Chondrocyte (in vitro differentiated cells): ENCODE results near the gene CFL1. TPM values are rescaled to one million over a fixed set of nuclear protein-coding genes. Genes with fewer than 3 reads are reported as not detected.

Source experiments
- DNase-seq: peaks from one replicate; pipeline ENCODE4 v3.0.0; 2021; ENCODE audit warnings: mixed read lengths, low spot score
- H3K27ac Mint-ChIP-seq: one replicate; pipeline ENCODE4 v1.8.0; 2021; ENCODE audit warnings: mild to moderate bottlenecking, moderate library complexity, mixed read lengths; ENCODE audit not compliant: unreplicated experiment
- H3K27me3 Mint-ChIP-seq: 2 replicates; pipeline ENCODE4 v1.8.0; 2021; ENCODE audit warnings: low read depth, mixed read lengths
- H3K36me3 Mint-ChIP-seq: 2 replicates; pipeline ENCODE4 v1.8.0; 2021; ENCODE audit warnings: low read depth, mixed read lengths
- H3K4me1 Mint-ChIP-seq: 2 replicates; pipeline ENCODE4 v1.8.0; 2021; ENCODE audit warnings: low read depth, mild to moderate bottlenecking, mixed read lengths
- H3K4me3 Mint-ChIP-seq: one replicate; pipeline ENCODE4 v1.8.0; 2021; ENCODE audit warnings: mild to moderate bottlenecking, moderate library complexity, mixed read lengths; ENCODE audit not compliant: unreplicated experiment
- H3K9me3 Mint-ChIP-seq: 2 replicates; pipeline ENCODE4 v1.8.0; 2021; ENCODE audit warnings: low read depth, mixed read lengths
- total RNA-seq: library from RNA; stranded (reverse); gene quantifications from 3 replicates; pipeline ENCODE4 v1.2.1, GENCODE V29; 2021
- TF ChIP-seq, protein P1 (sequence below): fragments of 200-600 bp; sonication (generic); IDR thresholded peaks from 2 replicates; pipeline ENCODE4 v1.5.0; 2021; ENCODE audit warnings: antibody characterized with exemption, mild to moderate bottlenecking, moderate library complexity

The CFL1 gene
- total RNA-seq, 1 donor from 2014 or later, result 1,222 TPM

DNA sequence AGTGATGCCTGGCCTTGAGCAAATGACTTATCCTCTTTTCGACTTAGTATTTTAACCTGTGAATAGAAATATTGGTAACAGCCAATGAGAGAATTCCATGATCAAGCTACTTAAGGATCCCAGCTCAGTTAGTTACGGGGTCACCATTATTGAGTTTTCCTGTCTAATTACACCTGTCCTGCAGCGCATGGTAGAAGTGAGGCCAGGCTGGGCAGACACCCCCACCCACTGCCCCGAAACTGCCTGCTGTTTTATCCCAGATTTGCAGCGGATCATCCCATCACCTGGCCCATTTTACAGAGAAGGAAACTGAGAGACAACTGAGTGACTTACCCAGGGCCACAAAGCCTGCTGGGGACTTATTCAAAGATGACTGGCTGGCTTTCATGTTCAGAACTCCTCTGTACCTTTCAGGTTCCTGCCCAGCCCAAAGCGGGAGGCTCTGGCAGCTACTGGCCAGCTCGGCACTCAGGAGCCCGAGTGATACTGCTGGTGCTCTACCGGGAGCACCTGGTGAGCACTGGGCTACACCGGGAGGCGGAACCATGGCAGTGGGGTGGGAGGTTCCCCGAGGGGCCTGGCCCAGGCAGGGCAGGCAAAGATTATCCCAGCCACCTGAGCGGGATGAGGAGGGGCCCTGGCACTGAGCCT lies 3.7 kb upstream of the CFL1 start:
- H3K4me1 Mint-ChIP-seq, result peaks cover 50% of the 10 kb centered on the region
- H3K27me3 Mint-ChIP-seq, result no peaks in the 10 kb centered on the region
- H3K36me3 Mint-ChIP-seq, result peaks cover 18% of the 10 kb centered on the region
- peak overlapping the region; percentile 82 for H3K4me3 Mint-ChIP-seq
- no peaks in the 10 kb centered on the region for H3K9me3 Mint-ChIP-seq
- TF ChIP-seq, protein P1, sequence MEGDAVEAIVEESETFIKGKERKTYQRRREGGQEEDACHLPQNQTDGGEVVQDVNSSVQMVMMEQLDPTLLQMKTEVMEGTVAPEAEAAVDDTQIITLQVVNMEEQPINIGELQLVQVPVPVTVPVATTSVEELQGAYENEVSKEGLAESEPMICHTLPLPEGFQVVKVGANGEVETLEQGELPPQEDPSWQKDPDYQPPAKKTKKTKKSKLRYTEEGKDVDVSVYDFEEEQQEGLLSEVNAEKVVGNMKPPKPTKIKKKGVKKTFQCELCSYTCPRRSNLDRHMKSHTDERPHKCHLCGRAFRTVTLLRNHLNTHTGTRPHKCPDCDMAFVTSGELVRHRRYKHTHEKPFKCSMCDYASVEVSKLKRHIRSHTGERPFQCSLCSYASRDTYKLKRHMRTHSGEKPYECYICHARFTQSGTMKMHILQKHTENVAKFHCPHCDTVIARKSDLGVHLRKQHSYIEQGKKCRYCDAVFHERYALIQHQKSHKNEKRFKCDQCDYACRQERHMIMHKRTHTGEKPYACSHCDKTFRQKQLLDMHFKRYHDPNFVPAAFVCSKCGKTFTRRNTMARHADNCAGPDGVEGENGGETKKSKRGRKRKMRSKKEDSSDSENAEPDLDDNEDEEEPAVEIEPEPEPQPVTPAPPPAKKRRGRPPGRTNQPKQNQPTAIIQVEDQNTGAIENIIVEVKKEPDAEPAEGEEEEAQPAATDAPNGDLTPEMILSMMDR, result no peak
- DNase-seq, result peak; percentile 79
- H3K27ac Mint-ChIP-seq, result peak overlapping the region; percentile 96

DNA sequence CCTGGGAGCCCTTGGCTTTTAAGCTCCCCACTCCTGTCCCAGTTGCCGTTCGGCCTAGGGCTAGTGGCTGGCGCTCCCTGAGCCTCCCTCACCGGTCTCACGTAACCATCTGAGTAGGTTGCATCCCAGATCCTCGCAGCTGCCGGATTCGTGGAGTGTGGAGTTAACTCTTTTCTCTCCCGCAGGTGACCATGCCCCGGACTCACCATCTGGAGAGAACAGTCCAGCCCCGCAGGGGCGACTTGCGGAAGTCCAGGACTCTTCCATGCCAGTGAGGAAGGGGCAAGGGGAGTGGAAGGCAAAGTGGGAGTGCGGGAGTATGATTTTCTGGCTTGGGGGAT lies 3.2 kb upstream of the CFL1 start:
- Mint-ChIP-seq H3K36me3 (peaks cover 23% of the 10 kb centered on the region), H3K4me1 (peaks cover 55% of the 10 kb centered on the region)

DNA sequence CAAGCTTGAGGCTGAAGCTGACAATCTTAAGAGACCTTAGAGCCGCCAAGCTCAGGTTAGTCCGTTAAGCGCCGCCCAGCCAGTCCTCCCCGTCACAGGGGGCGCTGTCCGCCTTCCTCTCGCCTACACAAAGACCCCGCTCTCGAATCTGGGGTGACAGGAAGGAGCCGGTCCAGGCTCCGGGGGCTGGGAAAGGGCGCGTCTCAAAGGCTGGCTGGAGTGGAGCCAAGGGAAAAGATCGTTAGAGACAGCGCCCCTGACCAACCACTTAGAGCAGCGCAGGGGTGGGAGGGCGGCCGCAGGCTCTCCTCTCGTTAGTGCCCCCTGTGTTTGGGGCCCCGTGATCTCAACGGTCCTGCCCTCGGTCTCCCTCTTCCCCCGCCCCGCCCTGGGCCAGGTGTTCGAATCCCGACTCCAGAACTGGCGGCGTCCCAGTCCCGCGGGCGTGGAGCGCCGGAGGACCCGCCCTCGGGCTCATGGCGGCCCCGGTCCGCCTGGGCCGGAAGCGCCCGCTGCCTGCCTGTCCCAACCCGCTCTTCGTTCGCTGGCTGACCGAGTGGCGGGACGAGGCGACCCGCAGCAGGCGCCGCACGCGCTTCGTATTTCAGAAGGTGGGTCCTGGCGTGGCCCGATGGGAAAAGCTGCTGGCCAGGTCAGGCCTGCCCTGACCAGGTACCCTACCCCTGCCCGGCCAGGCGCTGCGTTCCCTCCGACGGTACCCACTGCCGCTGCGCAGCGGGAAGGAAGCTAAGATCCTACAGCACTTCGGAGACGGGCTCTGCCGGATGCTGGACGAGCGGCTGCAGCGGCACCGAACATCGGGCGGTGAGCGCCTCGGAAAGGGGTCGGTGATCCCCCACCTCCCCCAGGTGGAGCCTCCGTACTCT lies 2.5 kb upstream of the CFL1 start, which contains the start of gene MUS81:
Gene MUS81 (plus strand): TSS at position 156 of the 887 bp plus-strand sequence. CDS start 321 bp downstream, at position 477.
- no peaks in the 10 kb centered on the region for H3K27me3 Mint-ChIP-seq
- no peaks in the 10 kb centered on the region for H3K9me3 Mint-ChIP-seq
- peaks cover 30% of the 10 kb centered on the region for H3K36me3 Mint-ChIP-seq
- H3K27ac Mint-ChIP-seq, result peak within 1 kb of the TSS; percentile 96
- TF ChIP-seq, protein P1, result peak; percentile 99
- H3K4me1 Mint-ChIP-seq, result peaks cover 61% of the 10 kb centered on the region
- DNase-seq, result peak; percentile 98
- H3K4me3 Mint-ChIP-seq, result peak within 1 kb of the TSS; percentile 82

More for the DNA sequence above, 3.2 kb upstream of the CFL1 start:
- DNase-seq, result no peak
- peak overlapping the region; percentile 96 for H3K27ac Mint-ChIP-seq
- H3K9me3 Mint-ChIP-seq, result no peaks in the 10 kb centered on the region
- peak overlapping the region; percentile 82 for H3K4me3 Mint-ChIP-seq
- no peaks in the 10 kb centered on the region for H3K27me3 Mint-ChIP-seq
- TF ChIP-seq, protein P1, result no peak

DNA sequence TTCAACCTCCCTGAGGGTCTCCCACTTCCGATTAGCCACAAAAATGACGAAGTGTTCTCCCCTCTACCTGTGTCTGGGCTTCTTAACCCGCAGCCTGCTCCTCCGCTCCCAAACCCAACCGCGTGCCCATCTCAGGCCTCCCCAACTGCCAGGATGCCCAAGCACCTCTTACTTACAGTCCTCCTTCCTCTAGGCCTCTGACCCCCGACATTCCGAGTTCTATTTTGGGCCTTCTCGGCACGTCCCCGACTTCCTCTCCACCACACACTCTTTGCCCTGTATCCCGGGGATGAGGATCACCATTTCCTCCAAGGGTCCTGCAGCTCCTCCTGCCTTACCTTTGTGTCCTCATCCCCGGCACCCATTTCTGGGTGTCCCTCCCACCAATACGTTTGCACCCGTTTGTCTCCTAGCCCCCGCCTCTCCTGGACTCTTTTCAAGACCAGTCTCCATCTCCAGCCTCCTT lies 1.9 kb upstream of the CFL1 start:
- TF ChIP-seq, protein P1, result no peak
- Mint-ChIP-seq H3K9me3 (no peaks in the 10 kb centered on the region), H3K4me3 (peak overlapping the region; percentile 82), H3K36me3 (peaks cover 29% of the 10 kb centered on the region), H3K4me1 (peaks cover 64% of the 10 kb centered on the region), H3K27me3 (no peaks in the 10 kb centered on the region), H3K27ac (peak overlapping the region; percentile 96)
- DNase-seq, result peak; percentile 67

DNA sequence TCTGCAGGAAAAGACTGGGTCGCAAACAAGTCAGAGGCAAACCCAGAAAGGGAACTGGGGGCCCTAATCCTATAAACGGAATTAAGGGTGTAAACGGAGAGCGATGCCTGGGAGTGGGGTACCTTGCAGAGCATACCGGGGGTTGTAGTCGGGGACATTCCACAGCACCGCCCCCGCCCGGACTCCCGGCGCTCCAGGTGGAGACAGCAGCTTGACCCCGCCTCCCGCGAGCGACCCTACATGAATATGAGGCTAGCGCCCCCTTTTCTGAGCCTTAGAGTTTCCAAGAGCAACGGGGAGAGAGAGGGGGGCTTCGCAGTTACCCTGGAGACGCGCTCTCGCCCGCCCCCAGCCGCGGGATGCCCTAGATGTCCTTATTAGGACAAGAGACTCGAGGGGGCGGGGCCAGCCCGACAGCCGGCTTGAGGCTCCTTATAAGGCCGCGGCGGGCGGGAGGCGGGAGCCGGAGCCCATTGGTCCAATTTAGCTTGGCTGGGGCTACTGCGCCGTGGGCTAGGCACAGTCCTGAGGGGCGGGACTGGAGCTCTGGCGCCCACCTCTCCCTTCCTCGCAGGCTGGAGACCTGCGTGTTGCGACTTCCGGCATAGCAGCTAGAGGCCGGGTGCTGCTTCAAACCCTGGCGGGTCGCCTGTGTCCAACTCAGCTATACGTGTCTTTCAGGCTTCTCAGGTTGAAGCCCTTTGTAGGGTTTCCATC lies 1.3 kb upstream of the CFL1 start:
- Mint-ChIP-seq H3K27me3 (no peaks in the 10 kb centered on the region), H3K36me3 (peaks cover 35% of the 10 kb centered on the region), H3K9me3 (no peaks in the 10 kb centered on the region), H3K27ac (peak overlapping the region; percentile 96), H3K4me1 (peaks cover 69% of the 10 kb centered on the region), H3K4me3 (peak overlapping the region; percentile 82)
- TF ChIP-seq, protein P1, result peak; percentile 27
- peak; percentile 99 for DNase-seq
